GM18517 (cell line): ENCODE data around the gene MTMR11.
"Not testable (repeated sequence)": the region's sequence is repeated elsewhere in the genome, so short reads cannot be mapped to it uniquely, and the experiment has no call there.

ENCODE experiments used
- ATAC-seq: cut with Tn5 transposase; IDR thresholded peaks from one replicate; pipeline ENCODE4 v1.9.1; 2021; ENCODE audit warnings: mild to moderate bottlenecking, moderate library complexity; ENCODE audit not compliant: unreplicated experiment

MTMR11 gene

GRCh38 chr1:149936170-149936991 is at the start of gene MTMR11:
MTMR11 (minus strand) TSS chr1:149936879; CDS start chr1:149936647, 232 bp downstream.
- no peak for ATAC-seq

- no peak for ATAC-seq
Measured at GRCh38 chr1:149979972-149980540, 43.4 kb upstream of the MTMR11 start.

GRCh38 chr1:149979245-149979971 is 42.7 kb upstream of the MTMR11 start:
- no peak for ATAC-seq

GRCh38 chr1:149978547-149979023 is 41.9 kb upstream of the MTMR11 start:
- no peak for ATAC-seq

GRCh38 chr1:149977345-149977744 is 40.7 kb upstream of the MTMR11 start:
- ATAC-seq: no peak

GRCh38 chr1:149972547-149972946 is 35.9 kb upstream of the MTMR11 start:
- no peak for ATAC-seq

GRCh38 chr1:149967646-149968045 is 31.0 kb upstream of the MTMR11 start:
- ATAC-seq: no peak

- ATAC-seq: no peak
Measured at GRCh38 chr1:149967041-149967440, 30.4 kb upstream of the MTMR11 start.

GRCh38 chr1:149966405-149966804 is 29.7 kb upstream of the MTMR11 start:
- no peak for ATAC-seq

GRCh38 chr1:149965440-149965839 is 28.8 kb upstream of the MTMR11 start:
- ATAC-seq: no peak

- ATAC-seq: no peak
Measured at GRCh38 chr1:149963358-149963757, 26.7 kb upstream of the MTMR11 start.

GRCh38 chr1:149962736-149963135 is 26.1 kb upstream of the MTMR11 start:
- ATAC-seq: no peak

- no peak for ATAC-seq
Measured at GRCh38 chr1:149962039-149962647, 25.5 kb upstream of the MTMR11 start.

- ATAC-seq: not testable (repeated sequence)
Measured at GRCh38 chr1:149957548-149957947, 20.9 kb upstream of the MTMR11 start.

- no peak for ATAC-seq
Measured at GRCh38 chr1:149949911-149950310, 13.2 kb upstream of the MTMR11 start.

- no peak for ATAC-seq
Measured at GRCh38 chr1:149945206-149945605, 8.5 kb upstream of the MTMR11 start.

- no peak for ATAC-seq
Measured at GRCh38 chr1:149942885-149943284, 6.2 kb upstream of the MTMR11 start.

- ATAC-seq: no peak
Measured at GRCh38 chr1:149942207-149942606, 5.5 kb upstream of the MTMR11 start.

GRCh38 chr1:149940427-149940826 is 3.7 kb upstream of the MTMR11 start:
- no peak for ATAC-seq

GRCh38 chr1:149938668-149939003 is 2.0 kb upstream of the MTMR11 start:
- not testable (repeated sequence) for ATAC-seq

- no peak for ATAC-seq
Measured at GRCh38 chr1:149937759-149938158, 1.1 kb upstream of the MTMR11 start.
